Measurements from ENCODE around the gene HSPB9.

The HSPB9 gene

GRCh38 chr17:42112552-42113176 lies 9.9 kb upstream of the HSPB9 start, which contains the start of gene DHX58:
DHX58 (minus strand) TSS chr17:42112714; CDS start chr17:42111892, 822 bp downstream.
- DNase-seq (ENCODE audit: extremely low spot score): peak; percentile 93
- CTCF ChIA-PET: interaction anchor here (1.1 to 12.1 kb wide), 12 partner anchors 9 to 159 kb away, joined by 3 to 172 read pairs (median 6); partner anchors contain the start of genes CNP and KCNH4
- POLR2A ChIA-PET: interaction anchor here (0.6 to 1.0 kb wide), 3 partner anchors 145 to 149 kb away, joined by 3 to 4 read pairs (median 3); no protein-coding TSS in a partner anchor
- no peak for TF ChIP-seq CTCF (IDR thresholded peaks at IDR 0.05; ENCODE audit: control extremely low read depth, extremely low read depth, low read depth, missing control alignments)

- POLR2A ChIA-PET: interaction anchor here (1.0 kb wide), 1 partner anchor 88 kb away, joined by 3 read pairs; no protein-coding TSS in a partner anchor
- CTCF ChIA-PET: interaction anchor here (0.9 to 12.1 kb wide), 13 partner anchors 10 to 160 kb away, joined by 3 to 172 read pairs (median 4); partner anchors contain the start of gene CNP
- TF ChIP-seq CTCF (IDR thresholded peaks at IDR 0.05; ENCODE audit: control extremely low read depth, extremely low read depth, low read depth, missing control alignments): no peak
Observed at GRCh38 chr17:42113293-42114069, 9.1 kb upstream of the HSPB9 start.

GRCh38 chr17:42114118-42114517 lies 8.5 kb upstream of the HSPB9 start:
- ChIA-PET CTCF (interaction anchor here (0.9 to 12.1 kb wide), 8 partner anchors 11 to 151 kb away, joined by 3 to 172 read pairs (median 11); partner anchors contain the start of gene CNP), POLR2A (interaction anchor here (1.0 kb wide), 1 partner anchor 88 kb away, joined by 3 read pairs; no protein-coding TSS in a partner anchor)

More at GRCh38 chr17:42113293-42114069, 9.1 kb upstream of the HSPB9 start:
- no peak for DNase-seq (ENCODE audit: extremely low spot score)

GRCh38 chr17:42116705-42117396 lies 5.8 kb upstream of the HSPB9 start:
- peak; percentile 85 for TF ChIP-seq CTCF (IDR thresholded peaks at IDR 0.05; ENCODE audit: control extremely low read depth, extremely low read depth, low read depth, missing control alignments)
- DNase-seq (ENCODE audit: extremely low spot score): peak; percentile 83
- ChIA-PET CTCF (interaction anchor here (0.8 to 12.1 kb wide), 19 partner anchors 9 to 177 kb away, joined by 3 to 172 read pairs (median 8); partner anchors contain the start of genes CNP, DNAJC7, KCNH4 and NKIRAS2), POLR2A (no interaction called here)

More at GRCh38 chr17:42114118-42114517, 8.5 kb upstream of the HSPB9 start:
- TF ChIP-seq CTCF (IDR thresholded peaks at IDR 0.05; ENCODE audit: control extremely low read depth, extremely low read depth, low read depth, missing control alignments): no peak
- no peak for DNase-seq (ENCODE audit: extremely low spot score)

- TF ChIP-seq CTCF (IDR thresholded peaks at IDR 0.05; ENCODE audit: control extremely low read depth, extremely low read depth, low read depth, missing control alignments): no peak
- DNase-seq (ENCODE audit: extremely low spot score): no peak
- POLR2A ChIA-PET: interaction anchor here (1.2 kb wide), 2 partner anchors 9 to 101 kb away, joined by 3 to 5 read pairs; partner anchors contain the start of gene DNAJC7
- CTCF ChIA-PET: interaction anchor here (0.6 to 12.1 kb wide), 23 partner anchors 10 to 288 kb away, joined by 3 to 172 read pairs (median 4); partner anchors contain the start of genes CNP, DNAJC7, KCNH4 and NKIRAS2
Observed at GRCh38 chr17:42117397-42118125, 5.0 kb upstream of the HSPB9 start.

All from GM10248 (cell line).